Activated T-cell treated with anti-CD3 and anti-CD28 coated beads, Interleukin-2, amount 50 U/mL, for 72 hours (primary cell): ENCODE data around the gene OAS3. TPM values are rescaled to one million over a fixed set of nuclear protein-coding genes. Genes with fewer than 3 reads are reported as not detected.
A peak's percentile ranks its signal among the peaks of the same experiment; 100 is the strongest.

Source experiments
- ATAC-seq, 2 donors: fragments of 150-1000 bp; cut with Tn5 transposase; replicated peaks in 1 of 2; 2 replicates each; pipeline ENCODE4 v1.10.0; 2021; ENCODE audit warnings: moderate library complexity in 2 of 2, mild to moderate bottlenecking in 1 of 2
- DNase-seq, 2 donors: peaks; one replicate each; pipeline ENCODE4 v3.0.0; 2021 to 2022; ENCODE audit warnings: mixed read lengths in 1 of 2
- H3K27ac Mint-ChIP-seq: one replicate; pipeline ENCODE4 v1.8.0; 2022; ENCODE audit warnings: mild to moderate bottlenecking, moderate library complexity, mixed read lengths
- H3K27me3 Mint-ChIP-seq: one replicate; pipeline ENCODE4 v1.8.0; 2022; ENCODE audit warnings: low read depth, mixed read lengths
- H3K36me3 Mint-ChIP-seq, 2 donors: one replicate each; pipeline ENCODE4 v1.8.0; 2022; ENCODE audit warnings: mixed read lengths in 2 of 2, mild to moderate bottlenecking in 1 of 2; ENCODE audit not compliant: insufficient read depth in 2 of 2
- H3K4me1 Mint-ChIP-seq: one replicate; pipeline ENCODE4 v1.8.0; 2022; ENCODE audit warnings: low read depth, mixed read lengths
- H3K4me3 Mint-ChIP-seq, 2 donors: one replicate each; pipeline ENCODE4 v1.8.0; 2022; ENCODE audit warnings: mild to moderate bottlenecking in 2 of 2, mixed read lengths in 2 of 2, moderate library complexity in 2 of 2
- H3K9me3 Mint-ChIP-seq, 2 donors: one replicate each; pipeline ENCODE4 v1.8.0; 2022; ENCODE audit warnings: mixed read lengths in 2 of 2
- total RNA-seq, 2 donors: library from RNA; stranded (reverse); gene quantifications; one replicate each; pipeline ENCODE4 v1.2.3, GENCODE V29; 2022

OAS3 gene
- total RNA-seq, 2 donors from 2014 or later = 14.7 to 39.3 TPM

DNA sequence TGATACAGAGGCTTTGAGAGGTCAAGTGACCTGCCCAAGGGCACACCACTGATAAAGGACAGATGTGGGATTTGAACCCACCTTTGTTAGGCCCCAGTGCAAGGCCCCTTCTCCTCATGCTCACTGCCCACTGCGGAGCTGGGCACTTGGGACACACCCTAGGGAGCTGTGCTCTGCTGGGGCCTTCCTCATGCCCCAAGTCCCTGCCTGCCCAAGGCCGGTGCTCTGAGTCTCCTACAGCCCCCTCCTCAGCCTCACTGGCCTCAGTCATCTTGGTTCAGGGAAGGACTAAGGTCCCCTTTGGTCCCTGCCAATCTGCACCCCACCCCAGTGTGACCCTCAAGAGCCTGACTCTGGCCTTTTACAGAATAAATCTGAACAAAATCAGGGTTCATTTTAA lies 7.9 kb upstream of the OAS3 start:
- no peaks in the 10 kb centered on the region for H3K27me3 Mint-ChIP-seq
- H3K4me1 Mint-ChIP-seq = peaks cover 6% of the 10 kb centered on the region
- no peak overlapping the region for H3K27ac Mint-ChIP-seq
- peaks cover 0 to 3% of the 10 kb centered on the region in 2 donors for H3K9me3 Mint-ChIP-seq
- H3K36me3 Mint-ChIP-seq = peaks cover 0 to 2% of the 10 kb centered on the region in 2 donors
- no peak for DNase-seq
- ATAC-seq = no peak
- no peak overlapping the region for H3K4me3 Mint-ChIP-seq

DNA sequence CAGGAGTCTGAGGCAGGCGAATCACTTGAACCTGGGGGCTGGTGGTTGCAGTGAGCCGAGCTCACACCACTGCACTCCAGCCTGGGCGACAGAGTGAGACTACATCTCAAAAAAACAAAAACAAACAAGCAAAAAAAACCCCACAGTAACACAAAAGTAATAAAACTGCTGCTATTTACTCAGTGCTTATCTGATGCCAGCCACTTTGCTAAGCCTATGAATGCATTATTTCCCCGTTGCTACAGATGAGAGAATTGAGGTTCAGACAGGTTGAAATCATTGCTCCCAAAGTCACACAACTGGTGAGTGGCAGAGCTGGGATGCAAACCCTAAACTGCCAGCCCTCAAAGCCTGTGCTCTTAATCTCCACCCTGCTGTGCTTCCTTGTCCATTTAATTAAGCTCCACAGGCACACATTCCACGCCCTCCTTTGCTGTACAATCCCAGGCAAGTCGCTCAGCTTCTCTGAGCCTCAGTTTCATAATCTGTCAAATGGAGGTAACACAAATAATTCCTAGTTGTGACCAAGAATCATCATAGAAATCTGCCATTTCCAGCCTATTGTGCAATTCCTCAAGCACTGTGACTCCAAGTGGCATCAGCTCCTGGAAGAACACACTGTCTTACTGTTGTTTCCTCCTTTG lies 5.7 kb upstream of the OAS3 start:
- H3K4me3 Mint-ChIP-seq = no peak overlapping the region
- DNase-seq = no peak
- no peaks in the 10 kb centered on the region for H3K36me3 Mint-ChIP-seq
- ATAC-seq = no peak
- H3K27ac Mint-ChIP-seq = no peak overlapping the region
- peaks cover 0 to 1% of the 10 kb centered on the region in 2 donors for H3K9me3 Mint-ChIP-seq
- H3K4me1 Mint-ChIP-seq = peaks cover 15% of the 10 kb centered on the region
- H3K27me3 Mint-ChIP-seq = no peaks in the 10 kb centered on the region

DNA sequence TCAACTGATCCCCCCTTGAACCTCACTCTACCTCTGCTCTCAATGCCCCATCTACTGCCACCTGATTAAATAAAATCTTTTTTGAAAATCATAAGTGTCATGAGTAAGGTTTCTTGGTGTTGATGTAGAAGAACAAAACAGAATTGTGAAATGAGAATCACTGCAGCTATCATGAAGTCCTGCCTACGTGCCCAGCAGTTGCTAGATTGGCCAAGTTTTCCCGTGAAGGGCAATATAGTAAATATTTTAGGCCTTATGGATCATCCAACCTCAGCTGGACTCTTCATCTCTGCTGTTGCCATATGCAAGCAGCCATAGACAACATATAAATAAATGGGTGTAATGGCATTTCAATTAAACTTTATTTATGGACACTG lies 5.2 kb upstream of the OAS3 start:
- no peak overlapping the region for H3K4me3 Mint-ChIP-seq
- peaks cover 20% of the 10 kb centered on the region for H3K4me1 Mint-ChIP-seq
- DNase-seq = no peak
- no peaks in the 10 kb centered on the region for H3K27me3 Mint-ChIP-seq
- peaks cover 2 to 3% of the 10 kb centered on the region in 2 donors for H3K36me3 Mint-ChIP-seq
- H3K27ac Mint-ChIP-seq = no peak overlapping the region
- ATAC-seq = no peak
- H3K9me3 Mint-ChIP-seq = no peaks in the 10 kb centered on the region

DNA sequence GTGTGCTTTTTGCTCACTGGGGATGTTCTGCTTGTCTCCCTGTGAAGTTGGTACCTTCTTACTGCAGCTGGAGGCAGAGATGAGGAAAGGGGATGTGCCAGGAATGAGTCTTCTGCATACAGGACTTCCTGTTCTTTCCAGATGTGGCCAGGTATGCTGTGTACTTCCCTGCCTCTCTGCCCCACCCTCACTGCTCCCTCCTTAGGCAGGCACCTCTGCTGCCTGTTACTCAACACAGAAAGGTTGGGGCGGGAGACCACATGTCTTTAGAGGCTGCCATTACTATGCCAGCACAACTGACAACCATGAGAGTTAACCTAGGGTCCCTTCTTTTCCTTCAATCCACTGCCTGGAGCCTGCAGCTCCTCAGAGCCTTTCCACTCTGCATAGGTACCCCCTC lies 2.0 kb upstream of the OAS3 start:
- Mint-ChIP-seq H3K27me3 (no peaks in the 10 kb centered on the region), H3K27ac (no peak overlapping the region), H3K36me3 (peaks cover 3 to 4% of the 10 kb centered on the region in 2 donors), H3K4me3 (no peak overlapping the region), H3K9me3 (no peaks in the 10 kb centered on the region), H3K4me1 (peaks cover 40% of the 10 kb centered on the region)
- DNase-seq = no peak
- peak in 1 of 2 donors; percentile 28 for ATAC-seq

DNA sequence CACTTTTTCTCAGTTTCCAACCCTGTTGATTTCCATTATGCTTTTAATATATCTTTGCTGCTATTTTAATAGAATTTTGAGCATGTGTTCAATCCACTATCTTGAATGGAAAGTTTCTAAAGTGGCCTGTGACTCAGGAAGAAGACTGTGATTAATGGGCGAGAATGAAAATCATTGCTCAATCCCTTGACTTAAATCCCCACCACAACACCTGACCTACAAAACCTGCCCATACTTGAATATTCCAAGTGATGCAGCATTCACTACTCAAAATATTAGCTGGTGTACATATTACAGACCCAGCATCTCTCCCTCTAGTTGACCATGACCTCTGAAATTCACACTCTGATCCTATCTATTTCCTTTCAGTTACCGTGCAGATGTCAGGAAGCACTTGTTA lies 1.3 kb upstream of the OAS3 start:
- Mint-ChIP-seq H3K4me3 (peak overlapping the region in 1 of 2 donors; percentile 23), H3K27ac (peak overlapping the region; percentile 6)
- no peak for ATAC-seq

DNA sequence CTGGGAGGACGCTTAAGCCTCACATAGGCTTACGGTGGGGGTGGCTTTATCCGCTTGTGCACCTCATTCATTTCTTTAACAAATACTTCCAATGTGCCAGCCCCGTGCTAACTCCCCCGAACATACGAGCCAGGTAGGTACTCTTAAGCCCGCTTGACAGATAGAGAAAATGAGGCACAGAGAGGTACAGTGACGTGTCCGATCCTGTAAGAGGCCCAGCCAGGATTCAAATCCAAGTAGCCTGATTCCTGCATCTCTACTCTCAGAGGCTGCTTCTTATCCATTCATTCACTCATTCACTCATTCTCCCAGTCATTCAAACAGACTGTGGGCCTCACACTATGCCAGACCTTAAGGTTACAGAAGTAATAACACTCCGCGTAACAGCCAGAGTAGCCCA lies 477 bp downstream of the OAS3 start:
- peaks cover 3 to 4% of the 10 kb centered on the region in 2 donors for H3K36me3 Mint-ChIP-seq
- H3K27me3 Mint-ChIP-seq = no peaks in the 10 kb centered on the region
- H3K4me3 Mint-ChIP-seq = peak overlapping the region; percentile 80 to 93
- peaks cover 40% of the 10 kb centered on the region for H3K4me1 Mint-ChIP-seq
- DNase-seq = no peak
- ATAC-seq = peak; percentile 3
- peak overlapping the region; percentile 30 for H3K27ac Mint-ChIP-seq
- H3K9me3 Mint-ChIP-seq = no peaks in the 10 kb centered on the region

More for the DNA sequence above, 1.3 kb upstream of the OAS3 start:
- Mint-ChIP-seq H3K27me3 (no peaks in the 10 kb centered on the region), H3K9me3 (no peaks in the 10 kb centered on the region), H3K36me3 (peaks cover 3 to 4% of the 10 kb centered on the region in 2 donors), H3K4me1 (peaks cover 40% of the 10 kb centered on the region)
- no peak for DNase-seq

DNA sequence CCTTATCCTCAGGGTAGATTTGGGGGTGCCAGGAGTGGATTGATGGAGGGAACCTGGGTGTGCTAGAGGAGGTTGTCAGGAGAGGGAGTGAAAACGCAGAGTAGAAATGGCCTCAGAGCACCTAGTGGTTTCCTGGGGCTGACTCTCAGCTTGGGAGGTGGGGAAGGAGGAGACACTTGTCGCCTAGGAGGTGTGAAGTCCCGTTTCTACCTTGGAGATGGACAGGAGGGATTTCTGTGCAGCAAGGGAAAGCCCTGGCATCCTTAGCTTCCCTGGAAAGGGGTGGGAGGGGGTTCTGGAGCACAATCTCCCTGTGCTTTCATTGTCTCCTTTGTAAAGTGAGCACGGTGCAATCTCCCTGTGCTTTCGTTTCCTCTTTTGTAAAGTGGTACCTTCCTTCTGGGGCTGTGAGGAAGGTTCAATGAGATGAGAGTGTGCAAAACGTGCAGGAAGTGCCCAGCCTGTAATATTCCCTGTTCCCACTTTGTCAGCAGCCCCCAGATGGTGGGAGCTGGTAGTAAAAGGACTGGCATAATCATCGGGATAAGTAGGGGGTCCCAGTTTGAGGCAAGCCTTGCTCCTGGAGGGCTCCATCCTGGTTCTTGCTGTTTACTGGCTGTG lies 1.6 kb downstream of the OAS3 start:
- DNase-seq (peak in 1 of 2 donors; percentile 16), ATAC-seq (peak in 1 of 2 donors; percentile 30)
- no peaks in the 10 kb centered on the region for H3K27me3 Mint-ChIP-seq
- peak overlapping the region; percentile 80 to 93 for H3K4me3 Mint-ChIP-seq
- H3K27ac Mint-ChIP-seq = peak overlapping the region; percentile 39
- peaks cover 3 to 4% of the 10 kb centered on the region in 2 donors for H3K36me3 Mint-ChIP-seq
- H3K4me1 Mint-ChIP-seq = peaks cover 35% of the 10 kb centered on the region
- no peaks in the 10 kb centered on the region for H3K9me3 Mint-ChIP-seq

DNA sequence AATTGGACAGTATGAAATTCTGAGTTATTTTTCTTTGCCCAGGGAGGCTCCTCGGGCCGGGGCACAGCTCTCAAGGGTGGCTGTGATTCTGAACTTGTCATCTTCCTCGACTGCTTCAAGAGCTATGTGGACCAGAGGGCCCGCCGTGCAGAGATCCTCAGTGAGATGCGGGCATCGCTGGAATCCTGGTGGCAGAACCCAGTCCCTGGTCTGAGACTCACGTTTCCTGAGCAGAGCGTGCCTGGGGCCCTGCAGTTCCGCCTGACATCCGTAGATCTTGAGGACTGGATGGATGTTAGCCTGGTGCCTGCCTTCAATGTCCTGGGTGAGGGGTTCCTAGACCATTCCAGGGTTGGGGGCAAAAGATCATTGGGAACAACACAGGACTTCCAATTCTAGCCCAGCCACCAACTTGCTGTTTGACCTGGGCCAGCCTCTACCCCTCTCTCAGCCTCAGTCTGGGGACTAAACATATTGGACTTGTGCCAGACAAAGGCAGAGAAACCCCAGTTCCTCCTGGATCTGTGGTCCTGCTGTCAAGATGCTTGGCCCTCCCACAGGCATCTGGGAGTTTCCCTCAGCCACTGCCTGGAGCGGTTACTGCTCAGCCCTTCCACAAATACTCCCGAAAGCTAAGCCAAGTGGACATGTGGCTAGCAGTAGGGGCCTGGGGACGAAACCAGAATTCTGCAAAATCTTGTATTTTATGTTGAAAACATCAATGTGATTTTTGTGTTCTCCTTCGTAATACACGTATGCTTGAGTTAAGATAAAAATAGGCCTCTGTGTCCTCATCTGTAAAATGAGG lies 3.5 kb downstream of the OAS3 start:
- peaks cover 3 to 4% of the 10 kb centered on the region in 2 donors for H3K36me3 Mint-ChIP-seq
- no peak for ATAC-seq
- H3K27me3 Mint-ChIP-seq = no peaks in the 10 kb centered on the region
- DNase-seq = no peak
- H3K27ac Mint-ChIP-seq = no peak overlapping the region
- H3K4me3 Mint-ChIP-seq = no peak overlapping the region
- peaks cover 31% of the 10 kb centered on the region for H3K4me1 Mint-ChIP-seq
- H3K9me3 Mint-ChIP-seq = no peaks in the 10 kb centered on the region

DNA sequence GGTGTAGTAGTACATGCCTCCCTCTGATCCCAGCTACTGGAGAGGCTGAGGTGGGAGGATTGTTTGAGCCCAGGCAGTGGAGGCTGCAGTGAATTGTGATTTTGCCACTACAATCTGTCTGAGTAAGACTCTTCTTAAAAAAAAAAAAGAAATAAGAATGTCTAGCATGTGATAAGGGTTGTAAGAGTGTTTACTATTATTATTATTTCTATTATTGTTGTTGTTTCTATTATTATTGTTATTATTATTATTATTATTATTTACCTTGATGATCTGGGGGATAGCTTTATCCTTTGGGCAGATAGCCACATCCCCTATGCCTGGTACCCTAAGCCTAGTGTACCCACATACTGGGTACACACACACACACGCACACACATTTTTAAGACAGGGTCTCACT lies 4.3 kb downstream of the OAS3 start:
- peaks cover 3 to 4% of the 10 kb centered on the region in 2 donors for H3K36me3 Mint-ChIP-seq
- DNase-seq (no peak), ATAC-seq (no peak)

DNA sequence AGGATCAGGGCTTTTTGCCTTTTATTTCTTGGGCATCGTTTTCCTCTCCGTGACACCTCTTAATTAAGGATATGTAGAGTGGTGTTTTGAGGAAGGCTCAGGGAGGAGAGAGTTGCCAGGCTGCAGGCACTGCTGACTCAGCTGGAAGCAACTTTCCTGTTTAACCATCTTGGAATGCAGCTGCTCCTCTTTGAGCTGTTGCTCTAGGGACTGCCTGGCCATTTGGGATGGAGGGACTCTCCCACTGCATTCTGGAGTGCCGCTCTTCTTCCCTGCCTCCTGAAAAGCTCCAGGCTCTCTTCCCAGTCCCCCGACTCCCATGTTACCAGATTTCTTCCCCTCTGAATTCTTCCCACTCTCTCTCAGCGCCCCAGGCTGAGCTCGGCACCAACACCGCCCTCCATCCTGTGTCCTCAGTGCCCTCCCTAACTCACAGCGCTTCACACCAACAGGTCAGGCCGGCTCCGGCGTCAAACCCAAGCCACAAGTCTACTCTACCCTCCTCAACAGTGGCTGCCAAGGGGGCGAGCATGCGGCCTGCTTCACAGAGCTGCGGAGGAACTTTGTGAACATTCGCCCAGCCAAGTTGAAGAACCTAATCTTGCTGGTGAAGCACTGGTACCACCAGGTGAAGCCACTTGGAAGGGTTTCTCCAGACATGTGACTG lies 5.9 kb downstream of the OAS3 start:
- no peaks in the 10 kb centered on the region for H3K27me3 Mint-ChIP-seq
- no peak for ATAC-seq

More for the DNA sequence above, 4.3 kb downstream of the OAS3 start:
- H3K27me3 Mint-ChIP-seq = no peaks in the 10 kb centered on the region
- H3K4me1 Mint-ChIP-seq = peaks cover 25% of the 10 kb centered on the region
- H3K4me3 Mint-ChIP-seq = no peak overlapping the region
- H3K9me3 Mint-ChIP-seq = no peaks in the 10 kb centered on the region
- H3K27ac Mint-ChIP-seq = no peak overlapping the region

DNA sequence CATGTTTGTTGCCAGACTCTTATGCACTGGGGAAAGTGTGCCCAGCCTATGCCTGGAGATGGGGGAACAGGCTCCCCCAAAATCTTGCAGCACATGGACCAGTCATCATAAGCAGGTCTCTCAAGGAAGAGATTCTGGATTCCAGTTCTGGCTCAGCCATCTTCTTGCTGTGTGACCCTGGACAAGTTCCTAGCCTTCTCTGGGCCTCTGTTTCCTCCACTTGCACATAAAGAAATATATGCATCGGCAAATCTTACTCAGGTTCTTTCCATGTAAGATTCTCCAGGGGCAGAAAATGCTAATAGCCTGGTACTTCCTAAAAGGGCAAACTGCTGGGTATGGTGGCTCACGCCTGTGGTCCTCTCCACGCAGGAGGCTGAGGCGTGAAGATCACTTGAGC lies 7.2 kb downstream of the OAS3 start:
- DNase-seq (no peak), ATAC-seq (no peak)
- no peaks in the 10 kb centered on the region for H3K4me1 Mint-ChIP-seq
- H3K27me3 Mint-ChIP-seq = no peaks in the 10 kb centered on the region
- H3K27ac Mint-ChIP-seq = no peak overlapping the region
- H3K36me3 Mint-ChIP-seq = peaks cover 0 to 2% of the 10 kb centered on the region in 2 donors
- H3K9me3 Mint-ChIP-seq = no peaks in the 10 kb centered on the region
- no peak overlapping the region for H3K4me3 Mint-ChIP-seq

More for the DNA sequence above, 5.9 kb downstream of the OAS3 start:
- DNase-seq = no peak
- Mint-ChIP-seq H3K9me3 (no peaks in the 10 kb centered on the region), H3K27ac (no peak overlapping the region), H3K4me3 (no peak overlapping the region), H3K36me3 (no peaks in the 10 kb centered on the region), H3K4me1 (peaks cover 13% of the 10 kb centered on the region)

DNA sequence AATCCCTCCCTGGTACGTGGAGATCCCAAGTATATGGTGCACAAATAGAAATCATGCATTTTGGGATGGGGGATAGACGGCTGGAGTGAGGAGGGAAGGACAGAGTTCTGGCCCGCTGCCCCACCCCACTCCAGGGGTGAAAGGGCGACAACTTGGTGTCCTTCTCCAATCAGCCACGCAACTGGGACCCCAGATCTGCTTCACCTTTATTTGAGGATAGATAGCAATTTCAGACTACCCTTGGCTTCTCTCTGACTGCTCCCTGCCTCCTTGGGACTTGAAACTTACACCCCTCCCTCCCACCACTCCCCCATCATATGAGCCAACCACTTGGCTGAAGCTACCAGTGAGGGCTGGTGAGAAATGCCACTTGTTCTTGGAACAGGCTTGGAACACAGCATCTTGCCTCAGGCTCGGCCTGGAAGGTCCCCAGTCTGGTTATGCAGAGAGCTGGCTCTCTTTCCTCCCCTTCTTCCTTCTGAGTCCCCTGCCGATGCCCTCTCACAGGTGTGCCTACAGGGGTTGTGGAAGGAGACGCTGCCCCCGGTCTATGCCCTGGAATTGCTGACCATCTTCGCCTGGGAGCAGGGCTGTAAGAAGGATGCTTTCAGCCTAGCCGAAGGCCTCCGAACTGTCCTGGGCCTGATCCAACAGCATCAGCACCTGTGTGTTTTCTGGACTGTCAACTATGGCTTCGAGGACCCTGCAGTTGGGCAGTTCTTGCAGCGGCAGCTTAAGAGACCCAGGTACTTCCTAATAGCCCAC lies 8.1 kb downstream of the OAS3 start:
- peaks cover 0 to 4% of the 10 kb centered on the region in 2 donors for H3K36me3 Mint-ChIP-seq
- no peak overlapping the region for H3K4me3 Mint-ChIP-seq

More for the DNA sequence above, 8.1 kb downstream of the OAS3 start:
- H3K4me1 Mint-ChIP-seq = no peaks in the 10 kb centered on the region
- no peaks in the 10 kb centered on the region for H3K9me3 Mint-ChIP-seq
- no peaks in the 10 kb centered on the region for H3K27me3 Mint-ChIP-seq
- DNase-seq = no peak
- no peak for ATAC-seq
- no peak overlapping the region for H3K27ac Mint-ChIP-seq
